ENCODE measurements around the gene KYNU. TPM values are rescaled to one million over a fixed set of nuclear protein-coding genes. Genes with fewer than 3 reads are reported as not detected.
A peak's percentile ranks its signal among the peaks of the same experiment; 100 is the strongest.

KYNU gene
- total and polyA plus RNA-seq, 2 of the 13 experiments (the other 11 are each of a cell fraction or from before 2014, with no cell fraction given): 21.9 to 68.6 TPM

GRCh38 chr2:142951190-142952007 lies 73.9 kb downstream of the KYNU start (continued):
- TF ChIP-seq, protein P1, sequence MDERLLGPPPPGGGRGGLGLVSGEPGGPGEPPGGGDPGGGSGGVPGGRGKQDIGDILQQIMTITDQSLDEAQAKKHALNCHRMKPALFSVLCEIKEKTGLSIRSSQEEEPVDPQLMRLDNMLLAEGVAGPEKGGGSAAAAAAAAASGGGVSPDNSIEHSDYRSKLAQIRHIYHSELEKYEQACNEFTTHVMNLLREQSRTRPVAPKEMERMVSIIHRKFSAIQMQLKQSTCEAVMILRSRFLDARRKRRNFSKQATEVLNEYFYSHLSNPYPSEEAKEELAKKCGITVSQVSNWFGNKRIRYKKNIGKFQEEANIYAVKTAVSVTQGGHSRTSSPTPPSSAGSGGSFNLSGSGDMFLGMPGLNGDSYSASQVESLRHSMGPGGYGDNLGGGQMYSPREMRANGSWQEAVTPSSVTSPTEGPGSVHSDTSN (CRISPR knock-in tag; IDR thresholded peaks at IDR 0.05): no peak
- TF ChIP-seq MLLT10 (CRISPR knock-in tag; IDR thresholded peaks at IDR 0.05): no peak
- TF ChIP-seq KLF11 (CRISPR knock-in tag; IDR thresholded peaks at IDR 0.05): no peak; the same call in 1 of the 2 replicates
- no peak for TF ChIP-seq ZBTB7A (CRISPR knock-in tag; IDR thresholded peaks at IDR 0.05)
- TF ChIP-seq ZNF180 (CRISPR knock-in tag; IDR thresholded peaks at IDR 0.05; ENCODE audit: borderline replicate concordance, low read depth): no peak
- TF ChIP-seq CREM (IDR thresholded peaks at IDR 0.05): peak; percentile 86
- TF ChIP-seq CREM (CRISPR knock-in tag; IDR thresholded peaks at IDR 0.05): no peak
- peak; percentile 65 for TF ChIP-seq KAT8 (CRISPR knock-in tag; IDR thresholded peaks at IDR 0.05)
- no peak for TF ChIP-seq MAZ (IDR thresholded peaks at IDR 0.05; ENCODE audit: borderline replicate concordance, low read depth, low read length)
- TF ChIP-seq MAZ (CRISPR knock-in tag; IDR thresholded peaks at IDR 0.05; ENCODE audit: low read depth): no peak
- peak; percentile 81; the same call in 1 of the 2 replicates for TF ChIP-seq HOXA5 (CRISPR knock-in tag; IDR thresholded peaks at IDR 0.05)
- no peak for TF ChIP-seq FIP1L1 (IDR thresholded peaks at IDR 0.05; ENCODE audit: borderline replicate concordance, insufficient read depth, low read depth, low read length)
- TF ChIP-seq HOXA3 (CRISPR knock-in tag; IDR thresholded peaks at IDR 0.05): no peak; the same call in 1 of the 2 replicates
- TF ChIP-seq, protein P2, sequence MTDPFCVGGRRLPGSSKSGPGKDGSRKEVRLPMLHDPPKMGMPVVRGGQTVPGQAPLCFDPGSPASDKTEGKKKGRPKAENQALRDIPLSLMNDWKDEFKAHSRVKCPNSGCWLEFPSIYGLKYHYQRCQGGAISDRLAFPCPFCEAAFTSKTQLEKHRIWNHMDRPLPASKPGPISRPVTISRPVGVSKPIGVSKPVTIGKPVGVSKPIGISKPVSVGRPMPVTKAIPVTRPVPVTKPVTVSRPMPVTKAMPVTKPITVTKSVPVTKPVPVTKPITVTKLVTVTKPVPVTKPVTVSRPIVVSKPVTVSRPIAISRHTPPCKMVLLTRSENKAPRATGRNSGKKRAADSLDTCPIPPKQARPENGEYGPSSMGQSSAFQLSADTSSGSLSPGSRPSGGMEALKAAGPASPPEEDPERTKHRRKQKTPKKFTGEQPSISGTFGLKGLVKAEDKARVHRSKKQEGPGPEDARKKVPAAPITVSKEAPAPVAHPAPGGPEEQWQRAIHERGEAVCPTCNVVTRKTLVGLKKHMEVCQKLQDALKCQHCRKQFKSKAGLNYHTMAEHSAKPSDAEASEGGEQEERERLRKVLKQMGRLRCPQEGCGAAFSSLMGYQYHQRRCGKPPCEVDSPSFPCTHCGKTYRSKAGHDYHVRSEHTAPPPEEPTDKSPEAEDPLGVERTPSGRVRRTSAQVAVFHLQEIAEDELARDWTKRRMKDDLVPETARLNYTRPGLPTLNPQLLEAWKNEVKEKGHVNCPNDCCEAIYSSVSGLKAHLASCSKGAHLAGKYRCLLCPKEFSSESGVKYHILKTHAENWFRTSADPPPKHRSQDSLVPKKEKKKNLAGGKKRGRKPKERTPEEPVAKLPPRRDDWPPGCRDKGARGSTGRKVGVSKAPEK (CRISPR knock-in tag; IDR thresholded peaks at IDR 0.05; ENCODE audit: borderline replicate concordance): no peak
- TF ChIP-seq ARID3A (IDR thresholded peaks at IDR 0.05; ENCODE audit: low read depth, low read length): peak; percentile 86
- TF ChIP-seq NPAS2 (CRISPR knock-in tag; IDR thresholded peaks at IDR 0.05; ENCODE audit: borderline replicate concordance): no peak
- no peak for TF ChIP-seq EED (CRISPR knock-in tag; IDR thresholded peaks at IDR 0.05)
- TF ChIP-seq PLRG1 (conservative IDR thresholded peaks at IDR 0.05): no peak
- TF ChIP-seq ZSCAN25 (CRISPR knock-in tag; IDR thresholded peaks at IDR 0.05): no peak

Data from HepG2 (cell line).